Stimulated activated CD4-positive, alpha-beta T cell treated with anti-CD3 and anti-CD28 coated beads, Interleukin-2, amount 100 ng/mL, for 24 hours (primary cell): ENCODE measurements around the gene SUSD3.

ENCODE experiments used
- DNase-seq, 2 donors: peaks; one replicate each; pipeline ENCODE4 v3.0.0-alpha.2; 2020

The SUSD3 gene

DNA sequence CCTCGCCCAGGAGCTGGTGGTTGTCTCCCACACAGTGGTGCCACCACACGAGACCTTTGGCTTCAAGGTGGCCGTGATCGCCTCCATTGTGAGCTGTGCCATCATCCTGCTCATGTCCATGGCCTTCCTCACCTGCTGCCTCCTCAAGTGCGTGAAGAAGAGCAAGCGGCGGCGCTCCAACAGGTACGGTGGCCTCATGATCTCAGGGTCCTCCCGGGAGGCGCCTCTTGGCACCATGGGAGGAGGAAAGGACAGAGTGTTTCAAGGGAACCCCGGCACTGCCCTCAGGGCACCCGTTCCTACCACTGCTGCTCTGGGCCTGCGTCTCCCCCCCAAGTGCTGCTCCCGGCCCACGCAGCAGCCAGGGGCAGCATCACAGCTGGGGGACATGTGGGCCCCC lies 19.3 kb downstream of the SUSD3 start:
- DNase-seq, result no peak

DNA sequence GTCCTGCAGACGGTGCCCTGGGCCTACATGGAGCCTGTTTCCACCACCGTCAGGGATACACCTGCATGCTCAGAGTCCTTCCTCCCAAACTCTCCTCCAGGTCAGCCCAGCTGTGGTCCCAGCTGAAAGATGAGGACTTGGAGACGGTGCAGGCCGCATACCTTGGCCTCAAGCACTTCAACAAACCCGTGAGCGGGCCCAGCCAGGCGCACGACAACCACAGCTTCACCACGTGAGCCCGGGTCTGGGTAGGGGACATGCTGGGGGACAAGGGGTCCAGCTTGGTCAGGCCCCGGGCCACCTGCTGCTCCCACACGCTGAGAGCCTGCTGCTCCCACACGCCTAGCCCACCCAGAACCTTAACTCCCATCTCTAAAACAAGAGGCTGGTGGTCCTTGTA lies 20.9 kb downstream of the SUSD3 start:
- DNase-seq, result no peak

DNA sequence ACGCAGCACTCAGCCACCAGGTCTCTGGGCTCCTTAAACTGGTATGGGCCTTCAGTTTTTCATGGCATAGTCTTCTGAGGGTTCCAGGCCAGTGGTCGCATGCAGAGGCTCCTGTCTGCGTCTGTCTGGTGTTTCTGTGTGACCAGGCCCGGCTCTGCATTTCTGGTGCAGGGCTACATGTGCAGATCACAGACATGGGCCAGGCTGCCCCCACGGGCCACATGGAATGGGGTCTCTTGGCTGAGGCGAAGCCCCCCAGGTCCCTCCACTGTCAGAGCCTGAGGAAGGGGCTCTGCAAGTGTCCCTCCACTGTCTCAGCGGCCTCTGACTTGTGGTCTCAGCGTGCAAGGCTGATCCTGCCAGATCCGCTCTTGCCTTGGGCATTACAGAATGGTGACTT lies 21.9 kb downstream of the SUSD3 start:
- DNase-seq, result no peak

DNA sequence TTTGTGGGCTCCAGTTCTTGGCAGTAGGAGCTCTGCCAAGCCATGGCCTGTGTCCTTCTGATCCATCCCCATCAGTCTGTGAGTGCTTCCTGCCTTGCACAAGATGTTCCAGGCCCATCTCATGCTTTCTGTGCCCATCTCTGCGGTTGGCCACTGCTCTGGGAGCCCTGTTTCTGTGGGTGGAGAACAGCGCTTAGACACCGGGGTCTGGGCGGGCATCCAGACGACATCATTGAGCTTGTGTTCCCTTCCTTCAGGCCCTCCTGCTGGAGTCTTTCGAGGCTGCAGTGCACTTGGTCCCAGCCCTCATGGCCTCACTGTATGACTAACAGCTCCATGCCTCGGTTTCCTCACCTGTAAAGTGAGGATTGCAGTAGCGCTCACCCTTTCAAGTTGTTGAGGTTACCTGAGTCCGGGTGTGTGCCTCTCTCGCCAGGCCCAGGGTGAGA lies 22.6 kb downstream of the SUSD3 start:
- DNase-seq, result peak in 1 of 2 donors; percentile 14

DNA sequence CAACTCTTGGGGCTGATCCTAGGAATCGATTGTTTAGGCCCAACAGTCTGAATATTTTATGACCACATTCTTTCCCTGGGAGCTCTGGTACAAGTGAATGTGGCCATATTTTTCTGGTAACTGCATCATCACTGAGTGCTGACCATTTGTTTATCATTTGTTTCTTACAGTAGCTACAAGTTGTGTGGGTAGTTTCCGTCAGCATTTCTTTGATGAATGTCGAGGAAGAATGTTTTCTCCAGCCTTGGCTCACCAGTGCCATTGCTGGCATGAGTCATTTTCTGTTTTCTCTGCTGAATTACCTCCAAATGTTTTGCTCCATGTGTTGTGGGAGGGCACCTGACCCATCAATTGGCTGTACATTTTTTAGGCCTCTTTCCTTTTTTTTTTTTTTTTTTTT lies 23.4 kb downstream of the SUSD3 start:
- peak in 1 of 2 donors; percentile 9 for DNase-seq

DNA sequence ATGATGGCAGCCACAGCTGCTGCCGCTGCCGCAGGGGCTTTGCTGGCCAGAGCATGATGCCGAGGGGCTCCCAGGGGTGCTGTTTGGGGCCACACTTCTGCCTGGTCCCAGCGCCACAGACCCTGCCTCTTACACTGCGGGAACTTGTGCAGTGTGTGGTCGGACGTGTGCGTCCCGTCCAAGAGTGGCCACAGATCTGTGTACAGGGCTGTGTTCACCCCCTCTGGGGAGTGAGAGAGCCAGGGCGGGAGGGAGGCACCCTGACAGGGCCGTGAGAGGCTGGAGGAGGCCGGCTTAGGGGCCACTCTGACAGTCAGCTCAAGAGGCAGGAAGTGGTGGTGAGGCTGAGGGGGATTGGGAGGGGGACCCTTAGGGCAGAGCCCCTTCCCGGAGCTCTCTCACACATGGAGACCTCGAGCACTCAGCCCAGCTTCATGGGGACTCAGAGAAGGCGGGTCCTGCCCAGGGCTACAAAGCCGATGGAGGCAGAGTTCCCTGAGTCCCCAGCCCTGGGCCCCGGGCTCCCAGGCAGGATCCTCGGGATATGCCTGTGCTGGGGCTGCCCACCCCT lies 24.4 kb downstream of the SUSD3 start:
- peak in 1 of 2 donors; percentile 19 for DNase-seq

DNA sequence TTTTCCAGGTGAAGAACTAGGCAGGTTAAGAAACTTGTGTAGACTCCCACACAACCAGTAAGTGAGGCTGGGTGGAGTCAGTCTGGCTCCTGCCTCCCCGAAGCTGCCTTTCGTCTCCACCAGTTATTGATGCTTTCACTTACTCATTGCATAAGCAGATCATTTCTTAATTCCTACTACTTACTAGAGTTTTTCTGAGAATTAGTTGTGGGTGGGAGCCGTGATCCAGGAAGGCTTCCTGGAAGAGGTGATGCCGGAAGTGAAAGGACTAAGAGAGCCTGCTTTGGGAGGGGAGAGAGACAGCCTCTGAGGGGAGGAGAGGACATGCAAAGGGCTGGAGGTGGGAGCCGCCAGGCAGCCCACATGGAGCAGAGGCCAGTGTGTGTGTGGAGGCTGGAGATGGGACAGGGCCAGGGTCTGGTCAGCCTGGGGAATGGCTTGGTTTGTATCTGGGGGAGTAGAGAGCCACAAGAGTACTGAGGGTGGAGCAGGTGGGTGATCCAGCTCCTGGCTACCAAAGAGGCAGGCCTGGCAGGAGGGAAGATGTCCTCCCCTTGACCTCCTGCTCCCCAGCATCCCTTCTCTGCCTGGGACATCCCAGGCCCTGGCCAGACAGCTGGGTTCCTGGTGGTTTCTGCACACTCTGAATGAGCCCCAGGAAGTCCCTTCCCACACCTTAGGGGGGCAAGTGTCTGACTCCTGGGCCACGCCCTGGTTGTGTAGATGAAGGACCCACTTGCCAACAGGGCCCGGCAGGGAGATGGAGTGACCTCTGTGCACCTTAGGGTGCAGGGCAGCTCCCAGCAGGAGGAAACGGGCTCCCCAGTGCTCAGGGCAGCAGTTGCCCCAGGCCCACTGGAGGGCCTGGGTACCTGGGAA lies 25.3 kb downstream of the SUSD3 start:
- peak; percentile 52 to 53 for DNase-seq

DNA sequence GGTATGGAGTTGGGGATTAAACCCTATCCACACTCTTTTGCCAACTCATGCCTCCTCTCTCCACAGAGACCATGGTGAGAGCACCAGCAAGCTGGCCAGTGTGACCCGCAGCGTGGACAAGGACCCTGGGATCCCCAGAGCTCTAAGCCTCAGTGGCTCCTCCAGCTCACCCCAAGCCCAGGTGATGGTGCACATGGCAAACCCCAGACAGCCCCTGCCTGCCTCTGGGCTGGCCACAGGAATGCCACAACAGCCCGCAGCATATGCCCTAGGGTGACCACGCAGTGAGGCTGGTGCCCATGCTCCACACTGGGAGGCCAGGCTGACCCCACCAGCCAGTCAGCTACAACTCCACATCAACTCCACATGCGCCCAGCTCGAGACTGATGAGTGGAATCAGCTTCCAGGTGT lies 26.0 kb downstream of the SUSD3 start:
- DNase-seq, result no peak

DNA sequence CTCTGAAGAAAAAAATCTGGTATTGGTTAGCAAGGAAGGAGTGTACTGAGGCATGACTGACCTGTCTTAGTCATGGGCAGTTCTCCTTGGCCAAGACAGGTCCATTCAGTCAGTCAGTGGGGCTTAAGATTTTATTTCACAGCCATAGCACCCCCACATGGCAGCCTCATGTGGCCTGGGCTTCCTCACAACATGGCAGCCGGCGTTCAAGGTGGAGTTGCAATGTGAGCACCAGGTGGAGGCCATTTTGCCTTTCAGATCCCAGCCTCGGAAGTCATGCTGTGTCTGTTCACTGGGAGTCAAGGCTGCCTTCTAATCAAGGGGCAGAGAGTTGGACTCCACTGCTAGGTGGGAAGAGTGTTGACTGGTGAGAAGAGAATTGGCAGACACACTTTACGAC lies 27.2 kb downstream of the SUSD3 start:
- peak in 1 of 2 donors; percentile 16 for DNase-seq

DNA sequence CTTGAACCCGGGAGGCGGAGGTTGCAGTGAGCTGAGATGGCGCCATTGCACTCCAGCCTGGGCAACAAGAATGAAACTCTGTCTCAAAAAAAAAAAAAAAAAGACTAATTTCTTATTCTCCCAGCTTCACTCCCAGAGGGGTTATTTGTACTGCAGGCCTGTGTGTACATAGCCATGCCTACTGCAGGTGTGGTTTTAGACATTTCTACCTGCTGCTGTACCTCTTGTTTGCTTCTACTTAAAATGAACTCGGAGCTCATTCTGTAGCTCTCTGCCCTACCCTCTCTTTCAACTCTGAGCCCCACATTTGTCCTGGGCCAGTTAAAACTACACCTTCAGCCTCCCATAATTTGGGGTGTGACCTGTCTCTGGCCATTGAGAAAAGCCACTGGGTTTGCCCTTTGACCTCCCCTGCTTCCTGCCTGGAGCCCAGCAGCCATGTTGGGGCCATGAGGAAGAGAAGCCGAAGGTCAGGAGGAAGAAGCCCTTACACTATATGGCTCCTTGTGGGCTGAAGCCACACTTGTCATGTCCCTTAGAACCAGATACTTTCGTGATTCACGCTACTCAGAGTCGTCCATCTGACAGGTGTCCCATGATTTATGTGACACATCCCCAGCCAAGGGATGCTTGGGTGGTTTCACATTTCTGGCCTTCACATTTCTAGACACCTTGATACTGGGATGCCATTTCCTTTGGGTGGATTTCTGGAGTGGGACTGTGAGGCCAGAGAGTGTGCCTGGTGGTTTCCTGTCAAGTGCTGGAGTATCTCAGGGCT lies 28.1 kb downstream of the SUSD3 start:
- no peak for DNase-seq

DNA sequence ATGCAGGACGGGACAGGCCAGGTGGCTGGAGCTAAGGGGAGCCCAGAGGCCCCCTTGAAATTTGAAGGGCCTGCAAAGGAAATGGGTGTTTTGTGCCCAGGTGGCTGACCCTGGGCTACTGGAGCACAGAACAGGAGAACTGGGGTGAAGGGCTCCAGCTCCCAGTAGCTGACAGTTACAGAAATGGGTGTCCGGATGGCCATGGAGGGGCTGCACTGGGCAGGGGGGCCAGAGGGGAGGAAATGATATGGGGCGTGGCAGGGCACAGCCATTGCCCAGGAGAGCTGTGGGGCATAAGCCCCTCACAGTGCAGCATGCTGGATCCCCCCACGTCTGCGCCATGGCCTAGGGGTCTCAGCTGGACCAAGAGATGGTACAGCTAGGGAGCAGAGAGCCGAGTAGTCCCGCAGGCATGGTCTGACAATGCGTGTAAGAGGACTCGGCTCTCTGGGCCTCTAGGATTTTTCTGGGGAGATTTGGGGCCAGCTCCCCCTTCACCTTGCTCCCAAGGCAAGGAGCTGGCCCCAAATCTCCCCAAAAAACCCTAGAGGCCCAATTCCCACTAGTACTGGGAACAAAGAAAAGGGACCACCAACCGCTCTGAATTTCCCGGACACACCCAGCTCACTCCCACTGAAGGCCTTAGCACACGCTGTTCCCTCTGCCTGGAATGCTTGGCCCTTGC lies 29.6 kb downstream of the SUSD3 start:
- DNase-seq, result no peak

DNA sequence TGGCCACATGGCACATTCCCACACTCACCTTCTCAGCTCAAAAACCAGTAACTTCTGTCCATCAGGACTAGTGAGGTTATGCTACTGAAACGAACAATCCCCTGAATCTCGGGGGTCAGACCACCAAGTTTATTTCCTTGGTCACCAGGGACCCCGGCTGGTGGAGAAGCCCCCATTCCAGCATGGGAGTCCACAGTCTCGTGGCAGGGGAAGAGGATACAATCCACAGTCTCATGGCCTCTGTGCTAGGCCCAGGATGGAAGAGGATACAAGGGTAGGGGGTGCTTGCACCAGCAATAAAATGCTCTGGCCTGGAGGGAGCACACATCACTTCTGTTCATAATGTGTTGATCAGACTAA lies 30.1 kb downstream of the SUSD3 start:
- no peak for DNase-seq

DNA sequence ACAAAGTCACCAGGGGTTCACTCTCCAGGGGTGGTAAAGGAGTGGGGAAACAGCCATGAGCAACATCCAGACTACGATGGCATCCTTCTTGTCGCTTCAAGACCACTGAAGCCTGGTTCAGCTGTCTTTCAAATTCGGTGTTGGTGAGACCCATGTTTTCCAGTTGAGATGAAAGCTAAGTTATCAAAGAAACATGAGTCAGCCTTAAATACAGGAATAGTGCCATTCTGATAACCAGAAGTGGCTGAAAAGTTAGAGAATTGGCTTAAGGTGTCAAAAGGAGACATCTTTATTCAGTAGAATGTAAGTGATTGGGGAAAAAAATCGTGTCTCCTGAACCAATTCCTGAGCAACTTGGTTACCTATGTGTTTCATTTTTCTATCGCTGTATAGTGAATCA lies 30.5 kb downstream of the SUSD3 start:
- DNase-seq, result no peak

DNA sequence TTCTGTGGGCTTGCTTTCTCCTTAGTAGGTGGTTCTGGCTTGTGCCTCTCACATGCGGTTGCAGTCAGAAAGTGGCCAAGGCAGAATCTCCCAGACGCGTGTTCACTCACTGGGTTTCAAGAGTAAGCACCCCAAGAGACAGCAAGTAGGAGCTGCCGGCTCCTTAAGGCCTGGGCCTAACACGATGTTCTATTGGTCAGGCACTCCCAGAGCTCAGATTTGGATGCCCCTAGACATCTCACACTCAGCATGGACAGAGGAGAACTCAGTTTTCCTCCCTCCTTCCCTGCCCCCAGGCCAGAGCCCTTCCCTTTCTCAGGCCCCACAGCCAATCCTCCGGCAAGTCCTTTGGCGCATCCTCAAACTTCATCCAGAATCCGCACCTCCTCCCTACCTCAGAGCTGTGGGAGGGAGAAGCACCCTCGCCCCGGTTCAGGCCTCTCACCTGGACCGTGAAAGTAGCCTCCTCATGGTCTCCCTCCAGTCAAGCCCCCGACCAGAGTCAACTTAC lies 31.0 kb downstream of the SUSD3 start:
- no peak for DNase-seq

DNA sequence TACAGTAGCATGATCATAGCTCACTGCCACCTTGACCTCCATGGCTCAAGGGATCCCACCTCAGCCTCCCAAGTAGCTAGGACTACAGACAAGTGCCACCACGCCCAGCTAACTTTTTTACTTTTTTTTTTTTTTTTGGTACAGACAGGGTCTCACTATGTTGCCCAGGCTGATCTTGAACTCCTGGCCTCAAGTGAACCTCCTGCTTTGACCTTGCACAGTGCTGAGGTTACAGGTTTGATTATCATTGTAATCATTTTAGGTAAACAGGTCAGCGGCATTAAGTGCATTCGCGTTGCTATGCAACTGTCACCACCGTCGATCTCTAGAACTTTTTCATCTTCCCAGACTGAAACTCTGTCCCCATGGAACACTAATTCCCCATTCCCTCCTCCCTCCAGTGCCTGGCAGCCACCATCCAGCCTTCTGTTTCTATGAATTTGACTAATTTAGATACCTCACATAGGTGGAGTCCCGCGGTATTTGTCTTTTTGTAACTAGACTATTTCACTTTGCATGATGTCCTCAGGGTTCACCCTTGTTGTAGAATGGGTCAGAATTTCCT lies 31.7 kb downstream of the SUSD3 start:
- no peak for DNase-seq

DNA sequence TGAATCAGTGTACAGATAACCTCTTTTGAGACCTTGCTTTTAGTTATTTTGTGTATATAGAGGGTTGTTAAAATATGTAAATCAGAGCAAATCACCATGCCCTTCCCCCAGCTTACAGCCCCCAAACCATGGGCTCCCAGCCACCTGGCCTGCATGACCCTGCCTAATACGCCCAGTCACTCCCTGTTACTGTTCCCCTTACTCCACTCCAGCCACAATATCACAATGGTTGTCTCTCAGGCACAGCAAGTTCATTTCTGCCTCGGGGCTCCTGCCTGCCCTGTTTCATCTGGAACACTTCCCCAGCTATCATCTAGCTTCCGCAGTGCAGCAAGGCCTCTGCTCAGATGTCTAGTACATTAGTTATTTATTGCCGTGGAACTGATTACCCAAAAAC lies 32.6 kb downstream of the SUSD3 start:
- DNase-seq, result no peak

DNA sequence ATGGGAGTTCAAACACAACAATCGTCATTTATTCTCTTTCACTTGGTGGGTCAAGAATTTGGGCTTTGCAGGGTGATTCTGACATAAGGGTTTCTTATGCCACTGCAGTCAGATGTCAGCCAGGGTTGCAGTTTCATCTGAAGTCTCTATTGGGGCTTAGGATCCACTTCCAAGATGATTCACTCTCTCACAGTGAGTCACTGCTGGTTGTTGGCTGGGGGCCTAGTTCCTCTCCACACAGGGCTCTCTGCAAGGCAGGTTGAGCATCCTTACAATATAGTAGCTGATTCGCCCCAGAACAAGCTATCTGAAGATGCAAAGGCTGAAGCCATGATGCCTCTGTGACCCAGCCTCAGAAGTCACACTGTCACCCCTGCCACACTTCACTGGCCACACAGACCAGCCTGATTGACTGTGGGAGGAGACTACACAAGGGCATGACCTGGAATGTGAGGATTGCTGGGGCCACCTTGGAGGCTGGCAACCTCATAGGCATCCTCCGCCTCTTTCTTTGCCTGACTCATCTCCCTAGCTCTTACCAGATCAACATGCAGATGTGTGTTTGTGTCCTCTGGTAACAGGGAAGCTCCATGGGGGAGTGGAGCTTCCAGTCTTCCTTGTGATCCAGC lies 33.1 kb downstream of the SUSD3 start:
- DNase-seq, result peak; percentile 71

DNA sequence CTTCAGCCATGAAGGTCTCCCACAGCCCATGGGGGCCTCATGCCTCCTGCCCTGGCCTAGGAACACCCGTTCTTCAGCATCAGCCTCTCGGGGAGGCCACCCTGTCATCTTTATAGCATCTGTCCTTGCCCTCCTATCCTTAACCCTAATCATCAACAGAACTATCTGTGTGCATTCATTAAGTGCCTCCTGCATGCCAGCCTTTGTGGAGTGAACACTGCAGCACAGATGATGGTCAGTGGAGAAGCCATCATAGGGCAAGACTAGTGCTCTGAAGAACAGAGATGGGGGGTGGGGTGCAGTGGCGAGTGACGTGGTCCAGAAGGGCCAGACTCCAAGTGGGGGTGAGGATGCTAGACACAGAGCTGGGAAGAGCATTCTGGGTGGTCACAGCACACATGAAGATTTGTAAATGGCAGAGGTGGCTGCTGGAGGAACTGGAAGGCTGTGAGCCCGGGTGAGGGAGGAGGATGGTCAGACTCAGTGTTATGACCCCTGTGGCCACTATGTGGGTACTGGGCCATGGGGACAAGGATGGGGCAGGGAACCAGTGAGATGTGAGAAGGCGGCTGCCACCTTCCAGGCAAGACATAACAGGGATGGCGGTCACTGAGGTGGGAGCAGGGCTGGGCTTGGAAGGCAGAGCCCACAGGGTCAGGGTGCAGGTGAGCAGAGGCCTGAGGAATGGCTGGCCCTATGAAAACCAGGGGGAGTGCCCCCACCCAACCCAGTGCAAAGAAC lies 33.9 kb downstream of the SUSD3 start:
- DNase-seq, result no peak

DNA sequence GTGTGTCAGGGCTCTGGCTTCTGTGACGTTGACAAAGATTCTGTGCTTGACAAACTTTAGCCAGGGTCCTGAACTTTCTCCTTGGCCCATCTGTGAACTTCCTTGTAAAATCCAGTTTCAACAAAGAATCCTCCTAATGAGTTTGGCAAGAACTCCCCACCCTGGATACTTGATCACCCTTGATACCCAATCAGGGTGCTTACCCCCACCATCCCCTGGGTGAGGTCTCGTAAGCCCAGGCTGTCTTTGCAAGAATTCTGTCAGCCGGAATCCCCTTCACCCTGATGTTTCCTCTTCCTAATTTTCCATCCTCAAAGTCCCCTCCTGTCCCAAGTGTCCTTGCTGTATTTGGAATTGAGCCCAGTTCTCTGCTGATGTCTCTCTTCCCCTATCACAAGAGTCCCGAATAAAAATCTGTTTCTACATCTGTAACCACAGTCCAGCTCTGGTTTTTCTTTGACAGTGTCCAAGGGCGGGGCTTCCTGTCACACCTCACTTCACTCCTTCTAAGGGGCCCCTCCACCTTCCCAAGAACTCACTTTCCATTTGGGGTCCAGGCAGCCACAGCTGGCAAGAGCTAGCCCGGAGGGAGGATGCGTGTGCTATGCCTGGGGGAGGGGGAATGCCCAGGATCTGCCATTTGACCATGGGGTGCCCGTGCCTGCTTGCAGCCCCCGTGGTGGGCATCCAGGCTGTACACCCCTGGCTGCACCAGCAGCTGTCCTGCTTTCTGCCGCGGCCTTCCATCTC lies 34.8 kb downstream of the SUSD3 start:
- DNase-seq, result no peak

DNA sequence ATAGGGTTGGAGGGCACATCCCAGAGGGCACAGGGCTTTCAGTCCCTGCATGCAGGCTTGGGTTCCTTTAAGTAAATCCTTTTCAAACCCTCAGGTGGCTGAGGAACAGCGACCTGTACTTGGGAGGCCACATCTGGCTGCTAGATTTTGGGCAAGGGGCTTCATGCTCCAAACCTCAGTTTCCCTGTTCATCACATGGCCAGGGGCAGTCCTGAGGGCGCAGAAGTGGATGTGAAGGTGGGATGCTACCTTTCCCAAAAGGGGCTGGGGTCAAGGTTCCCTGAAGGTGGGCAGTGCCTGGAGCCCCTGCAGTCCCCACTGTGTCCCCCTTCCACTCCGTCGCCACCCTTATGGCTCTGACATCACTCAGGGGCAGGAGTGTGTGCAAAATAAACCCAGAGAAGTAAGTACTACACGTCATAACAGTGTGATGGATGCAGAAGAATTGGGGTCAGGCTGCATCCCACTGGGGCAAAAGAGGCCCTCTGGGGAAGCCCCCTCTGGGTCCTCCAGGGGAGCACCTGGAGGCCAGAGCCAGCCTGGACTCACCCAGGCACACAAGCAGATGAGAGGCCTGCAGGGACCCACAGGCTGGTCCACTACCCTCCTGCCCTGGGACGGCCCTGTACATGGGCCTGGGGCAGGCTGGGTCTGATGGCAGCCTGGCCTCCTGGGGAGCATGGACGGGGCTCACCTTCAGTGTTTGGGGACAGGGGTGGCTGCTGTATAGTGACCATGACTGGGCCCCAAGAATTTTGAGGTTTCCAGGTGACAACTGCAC lies 35.6 kb downstream of the SUSD3 start:
- DNase-seq, result no peak
